SK-N-SH (cell line): Measurements from ENCODE around the gene ZNF646. TPM values are rescaled to one million over a fixed set of nuclear protein-coding genes. Genes with fewer than 3 reads are reported as not detected.

ENCODE experiments used
- CTCF ChIA-PET: fragments of 300-600, 350-600 bp; formaldehyde crosslinking; extraction: SDS; loops from one replicate; lab custom pipeline; 2021; lab: Yijun Ruan, JAX
- POLR2A ChIA-PET: fragments of 350-600 bp; sonication (Branson Sonifier 250); formaldehyde crosslinking; extraction: SDS; loops from one replicate; lab custom pipeline; 2020; ENCODE audit warnings: antibody characterized with exemption, inconsistent platforms; lab: Yijun Ruan, JAX
- DNase-seq: peaks from one replicate; pipeline ENCODE4 v3.0.0; 2012
- H2AFZ ChIP-seq: fragments of 200-600 bp; sonication (generic); 2 replicates; pipeline ENCODE4 v1.8.1; 2016; ENCODE audit warnings: antibody characterized with exemption, mild to moderate bottlenecking, low read depth
- H3F3A ChIP-seq: fragments of 200-600 bp; sonication (generic); replicated peaks from 2 replicates; pipeline ENCODE3; 2016; ENCODE audit warnings: antibody characterized with exemption, mild to moderate bottlenecking; ENCODE audit not compliant: insufficient read depth
- H3K27ac ChIP-seq, 2 experiments: fragments of 200-500 bp in 1 of 2; fragments of 200-600 bp in 1 of 2; sonication (Bioruptor generic) in 1 of 2; sonication (generic), shearing (Covaris generic) in 1 of 2; 2 replicates each; pipeline versions ENCODE4 v1.5.1 to v1.6.1; 2014 to 2016; ENCODE audit warnings: low read depth in 2 of 2, inconsistent platforms in 1 of 2, low read length in 1 of 2, mild to moderate bottlenecking in 1 of 2, mixed read lengths in 1 of 2
- H3K27me3 ChIP-seq: fragments of 200-600 bp; sonication (generic), shearing (Covaris generic); 2 replicates; pipeline ENCODE4 v1.6.1; 2016; ENCODE audit warnings: mixed run types; ENCODE audit not compliant: insufficient read depth
- H3K36me3 ChIP-seq, 2 experiments: fragments of 200-500 bp in 1 of 2; fragments of 200-600 bp in 1 of 2; sonication (Bioruptor generic) in 1 of 2; sonication (generic) in 1 of 2; replicated peaks in 1 of 2; 2 replicates each; pipeline versions ENCODE3 to v1.5.1; 2014 to 2016; ENCODE audit warnings: low read length in 1 of 2, mild to moderate bottlenecking in 1 of 2; ENCODE audit not compliant: insufficient read depth in 2 of 2, control insufficient read depth in 1 of 2
- H3K4me1 ChIP-seq, 2 experiments: fragments of 200-500 bp in 1 of 2; fragments of 200-600 bp in 1 of 2; sonication (Bioruptor generic) in 1 of 2; sonication (generic), shearing (Covaris generic) in 1 of 2; 2 replicates each; pipeline versions ENCODE4 v1.5.1 to v1.6.1; 2014 to 2016; ENCODE audit warnings: low read depth in 1 of 2, low read length in 1 of 2, mixed run types in 1 of 2; ENCODE audit not compliant: insufficient read depth in 2 of 2, control insufficient read depth in 1 of 2
- H3K4me2 ChIP-seq: fragments of 200-600 bp; sonication (generic), shearing (Covaris generic); 2 replicates; pipeline ENCODE4 v1.6.1; 2017; ENCODE audit warnings: mixed run types
- H3K4me3 ChIP-seq, 2 experiments: fragments of 200-500 bp in 1 of 2; fragments of 200-600 bp in 1 of 2; sonication (Bioruptor generic) in 1 of 2; sonication (generic), shearing (Covaris generic) in 1 of 2; 2 replicates each; pipeline versions ENCODE4 v1.5.1 to v1.8.1; 2014 to 2016; ENCODE audit warnings: low read depth in 2 of 2, inconsistent platforms in 1 of 2, low read length in 1 of 2, mild to moderate bottlenecking in 1 of 2, mixed read lengths in 1 of 2, moderate library complexity in 1 of 2
- H3K79me2 ChIP-seq: fragments of 200-600 bp; sonication (generic); 2 replicates; pipeline ENCODE4 v1.8.1; 2017; ENCODE audit warnings: mild to moderate bottlenecking; ENCODE audit not compliant: insufficient read depth
- H3K9ac ChIP-seq: fragments of 200-600 bp; sonication (generic); 2 replicates; pipeline ENCODE4 v1.6.1; 2017; ENCODE audit warnings: mixed run types
- H3K9me2 ChIP-seq: fragments of 200-600 bp; sonication (generic); 2 replicates; pipeline ENCODE4 v1.6.1; 2017; ENCODE audit warnings: mixed run types
- H3K9me3 ChIP-seq: fragments of 200-600 bp; sonication (generic); 2 replicates; pipeline ENCODE4 v1.6.1; 2017; ENCODE audit warnings: mixed run types, mild to moderate bottlenecking, moderate library complexity
- H4K20me1 ChIP-seq: fragments of 200-600 bp; sonication (generic); 2 replicates; pipeline ENCODE4 v1.6.1; 2017; ENCODE audit warnings: mild to moderate bottlenecking, mixed run types; ENCODE audit not compliant: insufficient read depth
- CTCF ChIP-seq: fragments of 200-600 bp; sonication (generic); IDR thresholded peaks from 2 replicates; pipeline ENCODE4 v1.6.1; 2017; ENCODE audit warnings: antibody characterized with exemption, mild to moderate bottlenecking, moderate library complexity
- MXI1 ChIP-seq: IDR thresholded peaks from 2 replicates; pipeline ENCODE4 v1.6.1; 2012; ENCODE audit warnings: mild to moderate bottlenecking, low read depth, low read length, improper control_type of control experiment
- POLR2AphosphoS5 ChIP-seq: IDR thresholded peaks from 2 replicates; pipeline ENCODE4 v1.6.1; 2012; ENCODE audit warnings: low read depth, low read length
- SMC3 ChIP-seq: IDR thresholded peaks from 2 replicates; pipeline ENCODE4 v1.6.1; 2012; ENCODE audit warnings: low read depth, low read length, improper control_type of control experiment
- WGBS: methylation state at CpG from one replicate; pipeline ENCODE4 v1.1.6; 2017; ENCODE audit warnings: low lambda C conversion rate; 5-methylcytosine and 5-hydroxymethylcytosine counted together
- polyA plus RNA-seq, 3 experiments: library from polyadenylated mRNA; depleted of rRNA; stranded (reverse); fragments of >200 nt; gene quantifications; 2 replicates each; pipeline ENCODE4 v1.2.3, GENCODE V29; 2012

Gene ZNF646
- polyA plus RNA-seq, 1 of the 3 experiments (the other 2 are of a cell fraction), result 3.4 TPM

GRCh38 chr16:31081428-31082351 is 7.5 kb downstream of the ZNF646 start:
- no peak overlapping the region for H2AFZ ChIP-seq
- H3K4me2 ChIP-seq, result no peak overlapping the region; the same call in 1 of the 2 replicates
- no peaks in the 10 kb centered on the region for H3K9me3 ChIP-seq
- 0 out of 2 replicates have a peak, but pooled peaks have one; percentile 3 for TF ChIP-seq POLR2AphosphoS5
- no peak for TF ChIP-seq SMC3
- H3K36me3 ChIP-seq, result peaks cover 28 to 68% of the 10 kb centered on the region in 2 experiments
- no peak overlapping the region for H3K27ac ChIP-seq
- 81% methylated on average over 15 of the region's 26 CpGs for WGBS
- no peaks in the 10 kb centered on the region; a peak in 1 of 4 replicates for H3K4me1 ChIP-seq
- no peak for DNase-seq
- ChIA-PET CTCF (interaction anchor here (1.1 kb wide), 1 partner anchor 129 kb away, joined by 4 read pairs; no protein-coding TSS in a partner anchor), POLR2A (no interaction called here)
- no peak overlapping the region for H3K9ac ChIP-seq
- H3F3A ChIP-seq, result no peaks in the 10 kb centered on the region
- H3K4me3 ChIP-seq, result no peak overlapping the region
- peaks cover 52% of the 10 kb centered on the region; the same call in 1 of the 2 replicates for H3K79me2 ChIP-seq
- H3K27me3 ChIP-seq, result no peaks in the 10 kb centered on the region
- no peaks in the 10 kb centered on the region for H3K9me2 ChIP-seq
- H4K20me1 ChIP-seq, result peaks cover 12% of the 10 kb centered on the region; the same call in 1 of the 2 replicates

GRCh38 chr16:31082368-31083045 is 8.3 kb downstream of the ZNF646 start:
- Histone ChIP-seq H2AFZ (no peak overlapping the region), H3K9me3 (no peaks in the 10 kb centered on the region), H3K4me3 (no peak overlapping the region), H3K36me3 (peaks cover 24 to 62% of the 10 kb centered on the region in 2 experiments), H3F3A (no peaks in the 10 kb centered on the region), H3K4me2 (no peak overlapping the region), H3K9me2 (no peaks in the 10 kb centered on the region), H3K79me2 (peaks cover 44% of the 10 kb centered on the region; the same call in 1 of the 2 replicates), H3K27ac (no peak overlapping the region), H3K4me1 (no peaks in the 10 kb centered on the region; a peak in 1 of 4 replicates), H3K27me3 (no peaks in the 10 kb centered on the region), H4K20me1 (peaks cover 12% of the 10 kb centered on the region; the same call in 1 of the 2 replicates), H3K9ac (no peak overlapping the region)
- POLR2A ChIA-PET, result interaction anchor here (0.7 kb wide), 1 partner anchor 11 kb away, joined by 3 read pairs; no protein-coding TSS in a partner anchor
- CTCF ChIA-PET, result no interaction called here
- no peak for TF ChIP-seq MXI1
- 80% methylated on average over 10 of the region's 14 CpGs for WGBS
- DNase-seq, result no peak

- Histone ChIP-seq H3F3A (no peaks in the 10 kb centered on the region), H3K27ac (no peak overlapping the region), H3K4me1 (no peaks in the 10 kb centered on the region; a peak in 1 of 4 replicates), H4K20me1 (peaks cover 12% of the 10 kb centered on the region; the same call in 1 of the 2 replicates), H3K9me2 (no peaks in the 10 kb centered on the region), H3K4me2 (no peak overlapping the region), H3K36me3 (peaks cover 23 to 59% of the 10 kb centered on the region in 2 experiments), H3K9ac (no peak overlapping the region), H3K4me3 (no peak overlapping the region), H3K9me3 (no peaks in the 10 kb centered on the region), H3K79me2 (peaks cover 38% of the 10 kb centered on the region; the same call in 1 of the 2 replicates), H2AFZ (no peak overlapping the region), H3K27me3 (no peaks in the 10 kb centered on the region)
- no peak for TF ChIP-seq CTCF
- DNase-seq, result no peak
- CTCF ChIA-PET, result no interaction called here
- 88% methylated on average over 9 of the region's 9 CpGs for WGBS
- POLR2A ChIA-PET, result interaction anchor here (0.6 to 2.0 kb wide), 3 partner anchors 10 to 12 kb away, joined by 3 to 6 read pairs (median 3); partner anchors contain the start of gene VKORC1
Measured at GRCh38 chr16:31083081-31083480, 8.9 kb downstream of the ZNF646 start.
